Stimulated activated CD4-positive, alpha-beta T cell treated with anti-CD3 and anti-CD28 coated beads, Interleukin-1b, Interleukin-23, amount 100 ng/mL, for 4 hours (primary cell): ENCODE data around the gene KRT20.

ENCODE experiments used
- DNase-seq, 2 donors: peaks; one replicate each; pipeline ENCODE4 v3.0.0-alpha.2; 2020; ENCODE audit warnings: low read depth in 2 of 2

KRT20 gene

GRCh38 chr17:40852364-40852763 is 32.7 kb downstream of the KRT20 start:
- DNase-seq = no peak

- no peak for DNase-seq
Observed at GRCh38 chr17:40850293-40850972, 34.6 kb downstream of the KRT20 start.

- no peak for DNase-seq
Observed at GRCh38 chr17:40849723-40850122, 35.3 kb downstream of the KRT20 start.

- DNase-seq = no peak
Observed at GRCh38 chr17:40848583-40849235, 36.3 kb downstream of the KRT20 start.

- no peak for DNase-seq
Observed at GRCh38 chr17:40846515-40847144, 38.4 kb downstream of the KRT20 start.

GRCh38 chr17:40844671-40845107 is 40.4 kb downstream of the KRT20 start:
- DNase-seq = no peak

- DNase-seq = no peak
Observed at GRCh38 chr17:40843242-40843641, 41.8 kb downstream of the KRT20 start.

GRCh38 chr17:40841246-40841645 is 43.8 kb downstream of the KRT20 start:
- DNase-seq = no peak

- DNase-seq = no peak
Observed at GRCh38 chr17:40839194-40839593, 45.8 kb downstream of the KRT20 start.

- no peak for DNase-seq
Observed at GRCh38 chr17:40836020-40836419, 49.0 kb downstream of the KRT20 start.

- no peak for DNase-seq
Observed at GRCh38 chr17:40833882-40834281, 51.2 kb downstream of the KRT20 start.

GRCh38 chr17:40832840-40833239 is 52.2 kb downstream of the KRT20 start:
- no peak for DNase-seq

- no peak for DNase-seq
Observed at GRCh38 chr17:40830085-40830776, 54.8 kb downstream of the KRT20 start.

- no peak for DNase-seq
Observed at GRCh38 chr17:40828454-40829044, 56.5 kb downstream of the KRT20 start.

- no peak for DNase-seq
Observed at GRCh38 chr17:40827746-40828453, 57.1 kb downstream of the KRT20 start.
